ENCODE data around the gene EFNA1. TPM values are rescaled to one million over a fixed set of nuclear protein-coding genes. Genes with fewer than 3 reads are reported as not detected.

The EFNA1 gene
- total RNA-seq, 1 experiment from 2014 or later: not detected

- no peak overlapping the region for H3K9ac ChIP-seq (ENCODE audit: low read length)
- no peak overlapping the region for H3K27ac ChIP-seq (ENCODE audit: low read length)
- H2AFZ ChIP-seq (ENCODE audit: low read length): no peak overlapping the region
- H3K27me3 ChIP-seq (ENCODE audit: low read length): no peaks in the 10 kb centered on the region
- no peak overlapping the region for H3K4me3 ChIP-seq (ENCODE audit: low read length)
- H3K9me3 ChIP-seq (ENCODE audit: low read length): no peaks in the 10 kb centered on the region
- H3K36me3 ChIP-seq (ENCODE audit: insufficient read depth, low read length): no peaks in the 10 kb centered on the region
- H3K9me2 ChIP-seq (replicated peaks; ENCODE audit: insufficient read depth, low read length): no peaks in the 10 kb centered on the region
- H3K4me2 ChIP-seq (ENCODE audit: low read depth, low read length, poor library complexity, severe bottlenecking): peak overlapping the region; percentile 3
- 0 out of 2 replicates have a peak, but pooled peaks cover 3% of the 10 kb centered on the region for H4K20me1 ChIP-seq (ENCODE audit: insufficient read depth, low read depth, low read length)
- DNase-seq: peak; percentile 62
- H3K4me1 ChIP-seq (ENCODE audit: low read length): peaks cover 78% of the 10 kb centered on the region
- H3K79me2 ChIP-seq (ENCODE audit: low read length): no peaks in the 10 kb centered on the region
Measured at GRCh38 chr1:155082301-155083051, 45.2 kb upstream of the EFNA1 start.

- Histone ChIP-seq H3K4me2 (ENCODE audit: low read depth, low read length, poor library complexity, severe bottlenecking) (peak overlapping the region; percentile 3), H3K9me2 (replicated peaks; ENCODE audit: insufficient read depth, low read length) (no peaks in the 10 kb centered on the region), H3K4me3 (ENCODE audit: low read length) (no peak overlapping the region), H3K27me3 (ENCODE audit: low read length) (no peaks in the 10 kb centered on the region), H3K9ac (ENCODE audit: low read length) (no peak overlapping the region), H2AFZ (ENCODE audit: low read length) (no peak overlapping the region), H3K36me3 (ENCODE audit: insufficient read depth, low read length) (no peaks in the 10 kb centered on the region), H3K27ac (ENCODE audit: low read length) (no peak overlapping the region), H4K20me1 (ENCODE audit: insufficient read depth, low read depth, low read length) (0 out of 2 replicates have a peak, but pooled peaks cover 3% of the 10 kb centered on the region), H3K9me3 (ENCODE audit: low read length) (no peaks in the 10 kb centered on the region), H3K4me1 (ENCODE audit: low read length) (peaks cover 78% of the 10 kb centered on the region), H3K79me2 (ENCODE audit: low read length) (no peaks in the 10 kb centered on the region)
- DNase-seq: no peak
Measured at GRCh38 chr1:155083052-155083541, 44.6 kb upstream of the EFNA1 start.

DNA sequence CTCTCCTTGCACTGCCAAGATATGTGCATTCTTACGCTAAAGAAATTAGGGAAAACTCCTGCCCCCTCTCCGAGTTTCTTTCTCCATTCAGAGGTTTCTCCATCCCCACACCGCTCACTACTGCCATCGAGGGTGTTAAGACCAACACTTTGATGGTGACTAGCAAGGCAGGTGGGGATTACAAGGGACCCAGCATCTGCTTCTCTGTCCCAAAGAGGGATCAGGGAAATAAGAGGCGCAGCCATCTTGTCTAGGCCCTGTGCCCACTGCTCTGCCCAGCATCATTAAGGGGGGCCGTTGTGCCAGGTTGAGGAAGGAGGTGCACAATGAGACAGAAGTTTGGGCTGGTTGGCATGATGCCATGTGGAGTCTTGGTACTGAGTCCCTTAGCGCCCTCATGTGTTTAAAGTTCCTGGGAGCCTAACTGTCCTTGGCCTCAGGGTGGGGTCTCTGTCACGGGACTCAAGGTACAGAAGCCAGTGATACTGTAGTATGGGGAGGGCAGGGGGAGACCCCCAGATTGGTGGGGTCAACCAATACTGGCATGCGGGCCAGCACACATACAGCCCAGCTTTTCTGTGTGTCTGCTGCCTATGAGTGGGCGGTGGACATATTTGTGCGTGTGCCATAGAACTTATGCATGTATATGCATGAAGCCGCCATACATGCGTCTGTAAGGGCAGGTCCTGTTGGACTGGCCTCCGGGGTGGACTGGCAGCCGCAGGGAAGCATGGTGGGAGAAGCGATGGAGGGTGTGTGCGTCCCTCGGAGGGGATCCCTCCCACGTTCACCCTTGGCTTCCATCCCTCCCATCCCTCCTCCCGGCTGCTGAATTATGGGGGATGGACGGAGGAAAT lies 43.6 kb upstream of the EFNA1 start:
- Histone ChIP-seq H3K4me3 (ENCODE audit: low read length) (peak overlapping the region; percentile 67), H2AFZ (ENCODE audit: low read length) (0 out of 2 replicates have a peak overlapping the region, but pooled peaks have one; percentile 2), H3K36me3 (ENCODE audit: insufficient read depth, low read length) (no peaks in the 10 kb centered on the region), H3K4me2 (ENCODE audit: low read depth, low read length, poor library complexity, severe bottlenecking) (peak overlapping the region; percentile 92), H3K4me1 (ENCODE audit: low read length) (peaks cover 70% of the 10 kb centered on the region), H3K9me2 (replicated peaks; ENCODE audit: insufficient read depth, low read length) (no peaks in the 10 kb centered on the region), H3K27me3 (ENCODE audit: low read length) (no peaks in the 10 kb centered on the region), H4K20me1 (ENCODE audit: insufficient read depth, low read depth, low read length) (no peaks in the 10 kb centered on the region), H3K9me3 (ENCODE audit: low read length) (no peaks in the 10 kb centered on the region), H3K9ac (ENCODE audit: low read length) (peak overlapping the region; percentile 73), H3K27ac (ENCODE audit: low read length) (no peak overlapping the region), H3K79me2 (ENCODE audit: low read length) (no peaks in the 10 kb centered on the region)
- DNase-seq: peak; percentile 85

- Histone ChIP-seq H4K20me1 (ENCODE audit: insufficient read depth, low read depth, low read length) (no peaks in the 10 kb centered on the region), H3K79me2 (ENCODE audit: low read length) (no peaks in the 10 kb centered on the region), H3K9me3 (ENCODE audit: low read length) (no peaks in the 10 kb centered on the region), H2AFZ (ENCODE audit: low read length) (peak overlapping the region; percentile 41; the same call in 1 of the 2 replicates), H3K9me2 (replicated peaks; ENCODE audit: insufficient read depth, low read length) (no peaks in the 10 kb centered on the region), H3K9ac (ENCODE audit: low read length) (peak overlapping the region; percentile 73), H3K27me3 (ENCODE audit: low read length) (no peaks in the 10 kb centered on the region), H3K36me3 (ENCODE audit: insufficient read depth, low read length) (no peaks in the 10 kb centered on the region), H3K4me3 (ENCODE audit: low read length) (peak overlapping the region; percentile 67), H3K4me2 (ENCODE audit: low read depth, low read length, poor library complexity, severe bottlenecking) (peak overlapping the region; percentile 92), H3K27ac (ENCODE audit: low read length) (peak overlapping the region; percentile 70), H3K4me1 (ENCODE audit: low read length) (peaks cover 62% of the 10 kb centered on the region)
- peak; percentile 97 for DNase-seq
Measured at GRCh38 chr1:155084722-155085503, 42.8 kb upstream of the EFNA1 start.

- no peaks in the 10 kb centered on the region for H3K9me3 ChIP-seq (ENCODE audit: low read length)
- H3K27ac ChIP-seq (ENCODE audit: low read length): peak overlapping the region; percentile 70
- peak; percentile 86 for DNase-seq
- H3K4me3 ChIP-seq (ENCODE audit: low read length): peak overlapping the region; percentile 67
- no peaks in the 10 kb centered on the region for H3K36me3 ChIP-seq (ENCODE audit: insufficient read depth, low read length)
- H3K4me2 ChIP-seq (ENCODE audit: low read depth, low read length, poor library complexity, severe bottlenecking): peak overlapping the region; percentile 92
- H2AFZ ChIP-seq (ENCODE audit: low read length): peak overlapping the region; percentile 41; the same call in 1 of the 2 replicates
- no peaks in the 10 kb centered on the region for H3K9me2 ChIP-seq (replicated peaks; ENCODE audit: insufficient read depth, low read length)
- H4K20me1 ChIP-seq (ENCODE audit: insufficient read depth, low read depth, low read length): no peaks in the 10 kb centered on the region
- peaks cover 55% of the 10 kb centered on the region for H3K4me1 ChIP-seq (ENCODE audit: low read length)
- no peaks in the 10 kb centered on the region for H3K79me2 ChIP-seq (ENCODE audit: low read length)
- no peaks in the 10 kb centered on the region for H3K27me3 ChIP-seq (ENCODE audit: low read length)
- H3K9ac ChIP-seq (ENCODE audit: low read length): peak overlapping the region; percentile 73
Measured at GRCh38 chr1:155085504-155086127, 42.1 kb upstream of the EFNA1 start.

GRCh38 chr1:155086128-155086741 lies 41.4 kb upstream of the EFNA1 start:
- peak overlapping the region; percentile 73 for H3K9ac ChIP-seq (ENCODE audit: low read length)
- H4K20me1 ChIP-seq (ENCODE audit: insufficient read depth, low read depth, low read length): no peaks in the 10 kb centered on the region
- H2AFZ ChIP-seq (ENCODE audit: low read length): peak overlapping the region; percentile 97; the same call in 1 of the 2 replicates
- H3K79me2 ChIP-seq (ENCODE audit: low read length): no peaks in the 10 kb centered on the region
- H3K4me1 ChIP-seq (ENCODE audit: low read length): peaks cover 52% of the 10 kb centered on the region
- no peaks in the 10 kb centered on the region for H3K9me3 ChIP-seq (ENCODE audit: low read length)
- H3K27me3 ChIP-seq (ENCODE audit: low read length): no peaks in the 10 kb centered on the region
- peak overlapping the region; percentile 70 for H3K27ac ChIP-seq (ENCODE audit: low read length)
- no peaks in the 10 kb centered on the region for H3K9me2 ChIP-seq (replicated peaks; ENCODE audit: insufficient read depth, low read length)
- H3K4me2 ChIP-seq (ENCODE audit: low read depth, low read length, poor library complexity, severe bottlenecking): peak overlapping the region; percentile 92
- peak; percentile 93 for DNase-seq
- H3K4me3 ChIP-seq (ENCODE audit: low read length): peak overlapping the region; percentile 67
- H3K36me3 ChIP-seq (ENCODE audit: insufficient read depth, low read length): no peaks in the 10 kb centered on the region

- H3K79me2 ChIP-seq (ENCODE audit: low read length): no peaks in the 10 kb centered on the region
- no peaks in the 10 kb centered on the region for H3K27me3 ChIP-seq (ENCODE audit: low read length)
- no peaks in the 10 kb centered on the region for H3K9me3 ChIP-seq (ENCODE audit: low read length)
- H2AFZ ChIP-seq (ENCODE audit: low read length): no peak overlapping the region
- peak; percentile 37 for DNase-seq
- H3K4me2 ChIP-seq (ENCODE audit: low read depth, low read length, poor library complexity, severe bottlenecking): peak overlapping the region; percentile 92
- no peak overlapping the region for H3K27ac ChIP-seq (ENCODE audit: low read length)
- no peaks in the 10 kb centered on the region for H3K36me3 ChIP-seq (ENCODE audit: insufficient read depth, low read length)
- H3K4me3 ChIP-seq (ENCODE audit: low read length): peak overlapping the region; percentile 67; the same call in 1 of the 2 replicates
- H4K20me1 ChIP-seq (ENCODE audit: insufficient read depth, low read depth, low read length): no peaks in the 10 kb centered on the region
- peak overlapping the region; percentile 73 for H3K9ac ChIP-seq (ENCODE audit: low read length)
- H3K9me2 ChIP-seq (replicated peaks; ENCODE audit: insufficient read depth, low read length): no peaks in the 10 kb centered on the region
- peaks cover 50% of the 10 kb centered on the region for H3K4me1 ChIP-seq (ENCODE audit: low read length)
Measured at GRCh38 chr1:155086856-155087535, 40.7 kb upstream of the EFNA1 start.
